K562 (cell line): ENCODE results near the gene CXCL1.

Source experiments
- ARID1B ChIP-seq: fragments of 450-650 bp; IDR thresholded peaks from 2 replicates; pipeline ENCODE4 v1.6.1; 2016; ENCODE audit warnings: antibody characterized with exemption, mild to moderate bottlenecking, inconsistent platforms
- EWSR1 ChIP-seq: fragments of 450-650 bp; IDR thresholded peaks from 2 replicates; pipeline ENCODE4 v1.6.1; 2018; ENCODE audit warnings: borderline replicate concordance, mild to moderate bottlenecking, low read depth, moderate library complexity; ENCODE audit not compliant: partially characterized antibody
- GTF2F1 ChIP-seq: IDR thresholded peaks from 2 replicates; pipeline ENCODE4 v1.6.1; 2011; ENCODE audit warnings: low read depth, low read length, improper control_type of control experiment
- JUNB ChIP-seq: fragments of 450-650 bp; formaldehyde crosslinking; conservative IDR thresholded peaks from 2 replicates; pipeline ENCODE4 v1.4.0; 2020; ENCODE audit warnings: mild to moderate bottlenecking
- KDM1A ChIP-seq, 2 experiments: fragments of 450-650 bp; IDR thresholded peaks; 2 replicates each; pipeline ENCODE4 v1.6.1; 2016; ENCODE audit warnings: mild to moderate bottlenecking in 2 of 2
- POLR2AphosphoS2 ChIP-seq: IDR thresholded peaks from 2 replicates; pipeline ENCODE4 v1.6.1; 2012; ENCODE audit warnings: low read length, improper control_type of control experiment
- RFX7 ChIP-seq: fragments of 250-450 bp; sonication (Bioruptor Pico); IDR thresholded peaks from 2 replicates; pipeline ENCODE4 v1.5.1; 2021; ENCODE audit warnings: mild to moderate bottlenecking
- TBP ChIP-seq: optimal IDR thresholded peaks from 2 replicates; pipeline ENCODE3; 2011; ENCODE audit warnings: low read depth, low read length, improper control_type of control experiment
- ZHX1 ChIP-seq: fragments of 150-350 bp; conservative IDR thresholded peaks from 2 replicates; pipeline ENCODE4 v1.6.1; 2014; ENCODE audit warnings: low read length
- ZNF24 ChIP-seq: fragments of 450-650 bp; IDR thresholded peaks from 2 replicates; pipeline ENCODE4 v1.6.1; 2016
- TF ChIP-seq, protein P1 (sequence below): sonication (generic); formaldehyde crosslinking; IDR thresholded peaks from 2 replicates; pipeline ENCODE4 v1.5.0; 2020; ENCODE audit warnings: missing genetic modification reagents
- TF ChIP-seq, protein P2 (sequence below), 3 experiments: IDR thresholded peaks in 2 of 3; conservative IDR thresholded peaks in 1 of 3; 2 replicates each; pipeline ENCODE4 v1.5.1; 2011 to 2012; ENCODE audit warnings: low read length in 3 of 3, mild to moderate bottlenecking in 3 of 3, control low read depth in 2 of 3, improper control_type of control experiment in 1 of 3, inconsistent platforms in 1 of 3, low read depth in 1 of 3, mixed read lengths in 1 of 3, moderate library complexity in 1 of 3; ENCODE audit not compliant: insufficient read depth in 2 of 3
- TF ChIP-seq, protein P3 (sequence below), 2 experiments: fragments of 450-650 bp in 1 of 2; sonication (generic) in 1 of 2; formaldehyde crosslinking in 1 of 2; IDR thresholded peaks in 1 of 2; conservative IDR thresholded peaks in 1 of 2; 2 replicates each; pipeline versions ENCODE4 v1.6.1 to v1.8.1; 2016 to 2023; ENCODE audit warnings: mild to moderate bottlenecking in 2 of 2, moderate library complexity in 2 of 2, inconsistent platforms in 1 of 2, missing genetic modification reagents in 1 of 2

DNA sequence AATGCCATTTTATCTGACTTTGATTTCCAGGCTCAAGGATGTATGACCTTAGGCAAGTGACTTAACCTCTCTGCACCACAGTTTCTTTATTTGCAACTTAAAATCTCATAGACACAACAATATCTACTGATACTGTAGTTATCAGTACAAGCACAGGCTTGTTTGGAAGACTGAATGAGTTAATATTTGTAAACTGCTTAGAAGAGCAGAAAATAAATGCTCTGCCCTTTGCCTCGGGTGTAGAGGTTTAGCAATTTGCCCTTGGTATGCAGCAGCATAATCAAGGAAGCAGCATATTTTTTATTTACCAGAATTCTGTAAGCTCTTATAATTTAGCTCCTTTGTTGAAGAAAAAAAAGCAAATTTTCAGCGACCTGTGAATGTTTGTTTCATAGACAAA, 2.9 kb upstream of the CXCL1 start:
- TF ChIP-seq, protein P1, sequence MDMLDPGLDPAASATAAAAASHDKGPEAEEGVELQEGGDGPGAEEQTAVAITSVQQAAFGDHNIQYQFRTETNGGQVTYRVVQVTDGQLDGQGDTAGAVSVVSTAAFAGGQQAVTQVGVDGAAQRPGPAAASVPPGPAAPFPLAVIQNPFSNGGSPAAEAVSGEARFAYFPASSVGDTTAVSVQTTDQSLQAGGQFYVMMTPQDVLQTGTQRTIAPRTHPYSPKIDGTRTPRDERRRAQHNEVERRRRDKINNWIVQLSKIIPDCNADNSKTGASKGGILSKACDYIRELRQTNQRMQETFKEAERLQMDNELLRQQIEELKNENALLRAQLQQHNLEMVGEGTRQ (CRISPR knock-in tag), result no peak
- TF ChIP-seq POLR2AphosphoS2, result no peak
- TF ChIP-seq ZNF24, result no peak
- TF ChIP-seq, protein P2, sequence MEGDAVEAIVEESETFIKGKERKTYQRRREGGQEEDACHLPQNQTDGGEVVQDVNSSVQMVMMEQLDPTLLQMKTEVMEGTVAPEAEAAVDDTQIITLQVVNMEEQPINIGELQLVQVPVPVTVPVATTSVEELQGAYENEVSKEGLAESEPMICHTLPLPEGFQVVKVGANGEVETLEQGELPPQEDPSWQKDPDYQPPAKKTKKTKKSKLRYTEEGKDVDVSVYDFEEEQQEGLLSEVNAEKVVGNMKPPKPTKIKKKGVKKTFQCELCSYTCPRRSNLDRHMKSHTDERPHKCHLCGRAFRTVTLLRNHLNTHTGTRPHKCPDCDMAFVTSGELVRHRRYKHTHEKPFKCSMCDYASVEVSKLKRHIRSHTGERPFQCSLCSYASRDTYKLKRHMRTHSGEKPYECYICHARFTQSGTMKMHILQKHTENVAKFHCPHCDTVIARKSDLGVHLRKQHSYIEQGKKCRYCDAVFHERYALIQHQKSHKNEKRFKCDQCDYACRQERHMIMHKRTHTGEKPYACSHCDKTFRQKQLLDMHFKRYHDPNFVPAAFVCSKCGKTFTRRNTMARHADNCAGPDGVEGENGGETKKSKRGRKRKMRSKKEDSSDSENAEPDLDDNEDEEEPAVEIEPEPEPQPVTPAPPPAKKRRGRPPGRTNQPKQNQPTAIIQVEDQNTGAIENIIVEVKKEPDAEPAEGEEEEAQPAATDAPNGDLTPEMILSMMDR (IDR thresholded peaks at IDR 0.05 in 2 of 3, conservative IDR thresholded peaks at IDR 0.05 in 1 of 3; ENCODE audit: insufficient read depth in 2 of 3, low read depth in 1 of 3, low read length in 3 of 3), result no peak
- TF ChIP-seq JUNB (CRISPR knock-in tag), result no peak
- TF ChIP-seq, protein P3, sequence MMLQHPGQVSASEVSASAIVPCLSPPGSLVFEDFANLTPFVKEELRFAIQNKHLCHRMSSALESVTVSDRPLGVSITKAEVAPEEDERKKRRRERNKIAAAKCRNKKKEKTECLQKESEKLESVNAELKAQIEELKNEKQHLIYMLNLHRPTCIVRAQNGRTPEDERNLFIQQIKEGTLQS (IDR thresholded peaks at IDR 0.05), result no peak
- TF ChIP-seq, protein P3 (CRISPR knock-in tag; conservative IDR thresholded peaks at IDR 0.05), result no peak
- no peak for TF ChIP-seq EWSR1
- no peak for TF ChIP-seq ARID1B
- TF ChIP-seq KDM1A (IDR thresholded peaks at IDR 0.05), result no peak; a peak in 1 of 4 replicates
- no peak for TF ChIP-seq GTF2F1
- no peak for TF ChIP-seq TBP
- TF ChIP-seq RFX7 (CRISPR knock-in tag), result no peak
- no peak for TF ChIP-seq ZHX1
